GM21526 (cell line): ENCODE measurements around the gene LRP6.
A peak's percentile ranks its signal among the peaks of the same experiment; 100 is the strongest.
"Not testable (repeated sequence)": the region's sequence is repeated elsewhere in the genome, so short reads cannot be mapped to it uniquely, and the experiment has no call there.

Experiments used
- ATAC-seq: cut with Tn5 transposase; IDR thresholded peaks from one replicate; pipeline ENCODE4 v1.9.1; 2021; ENCODE audit warnings: moderate library complexity; ENCODE audit not compliant: unreplicated experiment, low FRiP score

LRP6 gene

GRCh38 chr12:12266873-12267741 lies at the start of gene LRP6:
LRP6 (minus strand) TSS chr12:12267044; CDS start chr12:12266735, 309 bp downstream.
- ATAC-seq = peak; percentile 78

- ATAC-seq = no peak
Measured at GRCh38 chr12:12315838-12316237, 49.0 kb upstream of the LRP6 start.

- ATAC-seq = not testable (repeated sequence)
Measured at GRCh38 chr12:12310695-12311094, 43.9 kb upstream of the LRP6 start.

- ATAC-seq = no peak
Measured at GRCh38 chr12:12305568-12306300, 38.9 kb upstream of the LRP6 start.

- no peak for ATAC-seq
Measured at GRCh38 chr12:12302976-12303375, 36.1 kb upstream of the LRP6 start.

- ATAC-seq = no peak
Measured at GRCh38 chr12:12301122-12301521, 34.3 kb upstream of the LRP6 start.

GRCh38 chr12:12297201-12297830 lies 30.5 kb upstream of the LRP6 start:
- no peak for ATAC-seq

- no peak for ATAC-seq
Measured at GRCh38 chr12:12294215-12295005, 27.6 kb upstream of the LRP6 start.

GRCh38 chr12:12290206-12290605 lies 23.4 kb upstream of the LRP6 start:
- ATAC-seq = no peak

GRCh38 chr12:12286441-12286840 lies 19.6 kb upstream of the LRP6 start:
- no peak for ATAC-seq

- ATAC-seq = no peak
Measured at GRCh38 chr12:12282761-12283425, 16.0 kb upstream of the LRP6 start.

- no peak for ATAC-seq
Measured at GRCh38 chr12:12282202-12282601, 15.4 kb upstream of the LRP6 start.

- no peak for ATAC-seq
Measured at GRCh38 chr12:12281134-12281533, 14.3 kb upstream of the LRP6 start.

GRCh38 chr12:12278899-12279298 lies 12.1 kb upstream of the LRP6 start:
- ATAC-seq = no peak

GRCh38 chr12:12275874-12276273 lies 9.0 kb upstream of the LRP6 start:
- ATAC-seq = no peak

- no peak for ATAC-seq
Measured at GRCh38 chr12:12273291-12273957, 6.6 kb upstream of the LRP6 start.

GRCh38 chr12:12272869-12273268 lies 6.0 kb upstream of the LRP6 start:
- ATAC-seq = no peak

- no peak for ATAC-seq
Measured at GRCh38 chr12:12270226-12270625, 3.4 kb upstream of the LRP6 start.

- ATAC-seq = no peak
Measured at GRCh38 chr12:12267742-12268200, 927 bp upstream of the LRP6 start.
